HG03108 (cell line): ENCODE data around the gene HOTAIR.

Experiments
- ATAC-seq: cut with Tn5 transposase; IDR thresholded peaks from one replicate; pipeline ENCODE4 v1.9.1; 2021; ENCODE audit warnings: moderate library complexity; ENCODE audit not compliant: unreplicated experiment

Gene HOTAIR

DNA sequence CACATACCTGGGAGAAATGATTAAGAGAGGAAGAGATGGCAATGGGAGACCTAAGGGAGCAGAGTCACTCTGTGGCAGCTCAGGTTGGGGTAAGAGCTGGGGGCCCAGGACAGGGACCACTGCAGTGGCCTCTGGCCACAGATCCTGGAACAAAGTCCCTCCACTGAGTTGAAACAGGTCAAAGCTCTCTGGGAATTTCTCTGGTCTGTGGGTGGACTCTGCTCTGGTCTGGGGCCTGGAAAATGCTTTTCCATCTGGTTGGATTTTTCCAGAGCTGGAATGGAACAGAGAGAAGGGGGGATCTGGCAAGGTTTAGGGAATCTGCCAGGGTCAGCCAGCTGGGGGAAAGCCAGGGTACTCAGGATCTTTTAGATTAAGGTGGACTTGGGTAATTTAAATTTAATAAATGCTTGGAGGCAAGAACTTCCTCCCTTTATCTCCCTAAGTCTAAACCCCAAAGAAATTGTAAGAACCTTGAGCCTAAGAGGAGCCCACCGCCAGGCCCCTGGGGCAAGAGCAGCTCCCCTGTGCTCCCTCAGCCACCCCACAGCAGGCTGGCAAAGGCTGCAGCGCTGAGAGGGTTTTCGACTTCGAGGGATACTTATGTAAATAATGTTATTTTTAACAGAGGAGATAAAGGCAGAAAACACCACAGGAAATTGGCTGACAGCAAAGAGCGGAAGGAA lies 13.9 kb upstream of the HOTAIR start:
- ATAC-seq = no peak

DNA sequence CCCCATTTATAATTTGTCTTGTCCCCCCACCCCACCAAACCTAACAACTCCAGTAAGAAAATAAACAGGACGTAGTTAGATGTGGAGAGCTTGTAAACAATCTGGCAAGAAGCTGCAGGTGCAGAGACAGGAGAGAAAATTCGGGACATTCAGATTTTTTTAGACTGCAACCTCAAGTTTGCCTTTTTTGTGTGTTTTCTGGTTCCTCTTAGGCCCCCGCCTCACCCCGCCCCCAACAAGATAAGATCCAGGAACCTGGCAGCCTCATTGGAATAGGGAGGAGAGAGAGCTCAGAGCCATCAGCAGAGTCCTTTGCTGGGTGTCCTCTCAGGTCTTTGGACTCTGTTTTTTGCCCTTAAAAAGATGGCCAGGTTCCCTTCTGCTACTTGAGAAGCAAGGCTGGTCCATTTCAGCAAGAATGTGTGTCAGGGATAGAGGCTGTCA lies 13.1 kb upstream of the HOTAIR start:
- no peak for ATAC-seq

DNA sequence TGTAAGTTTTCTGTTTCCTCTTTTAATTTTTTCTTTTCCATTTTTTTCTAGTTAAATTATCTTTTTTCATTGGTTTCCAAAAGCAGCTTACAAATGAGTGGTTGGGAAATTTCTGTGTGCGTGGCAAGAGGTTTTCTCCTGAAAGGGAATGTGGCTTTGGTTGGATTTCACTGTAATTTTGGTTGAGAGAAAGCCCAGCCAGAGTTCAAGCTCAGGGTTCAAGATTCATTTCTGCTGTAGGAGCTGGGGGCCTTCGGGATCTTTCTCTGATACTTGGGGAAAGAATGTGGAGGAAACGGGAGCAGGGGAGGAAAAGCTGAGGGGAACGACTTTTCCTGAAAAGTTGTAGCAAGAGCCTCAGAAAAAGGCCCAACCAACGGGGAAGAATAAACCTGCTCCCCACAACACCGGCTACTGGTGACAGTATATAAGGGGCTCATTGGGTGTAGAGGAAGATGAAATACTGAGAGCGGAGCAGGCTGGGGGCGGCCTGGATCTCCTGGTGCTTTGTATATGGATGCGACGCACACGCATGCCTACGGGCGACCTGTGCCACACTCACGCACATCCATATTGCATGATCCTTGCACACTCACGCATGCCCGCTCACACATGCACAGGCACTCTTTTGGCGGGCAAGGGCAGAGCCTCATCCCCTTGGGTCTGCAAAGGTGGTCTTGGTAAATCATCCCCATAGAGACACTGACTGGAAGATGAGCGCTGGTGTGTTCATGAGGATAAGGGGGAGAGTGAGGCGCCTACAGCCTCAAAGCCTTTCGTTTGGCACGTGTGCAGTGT lies 12.1 kb upstream of the HOTAIR start:
- no peak for ATAC-seq

DNA sequence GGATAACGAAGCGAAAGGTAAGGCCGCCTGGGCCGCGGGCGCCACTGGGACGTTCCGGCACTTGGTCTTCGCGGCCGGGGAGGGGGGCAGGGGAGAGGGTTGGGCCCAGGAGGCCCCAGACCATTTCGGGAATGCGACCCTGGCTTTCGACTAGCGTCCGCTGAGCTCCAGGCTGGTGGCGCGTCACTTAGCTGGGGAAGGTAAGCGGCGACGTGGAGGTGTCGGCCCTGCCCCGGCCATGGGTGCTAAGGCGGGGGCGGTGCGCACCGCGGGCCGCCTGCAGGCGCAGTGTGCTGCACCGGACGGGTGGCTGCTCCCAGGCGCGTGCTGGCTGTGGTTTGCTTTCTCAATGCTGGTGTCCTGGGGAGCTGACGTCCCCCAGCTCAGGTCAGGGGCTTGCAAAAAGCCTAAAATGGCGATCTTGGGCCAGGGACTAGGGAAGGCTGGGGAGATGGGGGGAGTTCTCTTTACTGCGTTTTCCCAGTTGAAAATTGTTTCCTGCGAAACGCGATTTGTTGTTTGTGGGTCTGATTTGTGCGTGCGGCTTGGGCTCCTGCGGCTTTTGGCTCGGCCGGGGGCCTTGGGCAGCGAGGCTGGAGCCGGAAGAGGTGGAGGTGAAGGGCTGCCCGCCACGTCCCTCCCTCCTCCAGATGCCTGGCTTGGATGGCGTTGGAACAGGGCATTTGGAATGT lies 11.4 kb upstream of the HOTAIR start:
- ATAC-seq = no peak

DNA sequence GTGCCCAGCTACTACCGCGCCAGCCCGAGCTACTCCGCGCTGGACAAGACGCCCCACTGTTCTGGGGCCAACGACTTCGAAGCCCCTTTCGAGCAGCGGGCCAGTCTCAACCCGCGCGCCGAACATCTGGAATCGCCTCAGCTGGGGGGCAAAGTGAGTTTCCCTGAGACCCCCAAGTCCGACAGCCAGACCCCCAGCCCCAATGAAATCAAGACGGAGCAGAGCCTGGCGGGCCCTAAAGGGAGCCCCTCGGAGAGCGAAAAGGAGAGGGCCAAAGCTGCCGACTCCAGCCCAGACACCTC lies 10.9 kb upstream of the HOTAIR start:
- no peak for ATAC-seq

DNA sequence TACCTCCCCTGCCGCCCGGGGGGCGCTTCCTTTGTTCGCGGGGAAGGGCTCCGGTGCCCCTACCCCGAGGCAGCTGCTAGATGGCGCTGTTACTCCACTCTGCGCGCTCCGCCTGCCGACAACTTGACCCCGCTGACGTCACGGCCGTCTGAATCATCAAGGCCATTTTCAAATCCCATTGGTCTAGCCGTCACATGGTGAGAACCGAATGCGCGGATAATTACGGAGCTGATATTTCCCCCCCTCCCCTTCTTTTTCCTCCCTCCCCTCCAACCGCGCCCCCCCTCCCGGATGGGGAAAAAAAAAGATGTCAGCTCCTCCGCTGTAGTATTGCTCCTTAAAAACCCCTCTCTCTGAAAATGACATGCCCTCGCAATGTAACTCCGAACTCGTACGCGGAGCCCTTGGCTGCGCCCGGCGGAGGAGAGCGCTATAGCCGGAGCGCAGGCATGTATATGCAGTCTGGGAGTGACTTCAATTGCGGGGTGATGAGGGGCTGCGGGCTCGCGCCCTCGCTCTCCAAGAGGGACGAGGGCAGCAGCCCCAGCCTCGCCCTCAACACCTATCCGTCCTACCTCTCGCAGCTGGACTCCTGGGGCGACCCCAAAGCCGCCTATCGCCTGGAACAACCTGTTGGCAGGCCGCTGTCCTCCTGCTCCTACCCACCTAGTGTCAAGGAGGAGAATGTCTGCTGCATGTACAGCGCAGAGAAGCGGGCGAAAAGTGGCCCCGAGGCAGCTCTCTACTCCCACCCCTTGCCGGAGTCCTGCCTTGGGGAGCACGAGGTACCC lies 10.3 kb upstream of the HOTAIR start, which contains the start of gene HOXC10:
TSS of gene HOXC10 (plus strand) at position 246 of the 791 bp plus-strand sequence. CDS start at position 360, 114 bp downstream.
- ATAC-seq = no peak

DNA sequence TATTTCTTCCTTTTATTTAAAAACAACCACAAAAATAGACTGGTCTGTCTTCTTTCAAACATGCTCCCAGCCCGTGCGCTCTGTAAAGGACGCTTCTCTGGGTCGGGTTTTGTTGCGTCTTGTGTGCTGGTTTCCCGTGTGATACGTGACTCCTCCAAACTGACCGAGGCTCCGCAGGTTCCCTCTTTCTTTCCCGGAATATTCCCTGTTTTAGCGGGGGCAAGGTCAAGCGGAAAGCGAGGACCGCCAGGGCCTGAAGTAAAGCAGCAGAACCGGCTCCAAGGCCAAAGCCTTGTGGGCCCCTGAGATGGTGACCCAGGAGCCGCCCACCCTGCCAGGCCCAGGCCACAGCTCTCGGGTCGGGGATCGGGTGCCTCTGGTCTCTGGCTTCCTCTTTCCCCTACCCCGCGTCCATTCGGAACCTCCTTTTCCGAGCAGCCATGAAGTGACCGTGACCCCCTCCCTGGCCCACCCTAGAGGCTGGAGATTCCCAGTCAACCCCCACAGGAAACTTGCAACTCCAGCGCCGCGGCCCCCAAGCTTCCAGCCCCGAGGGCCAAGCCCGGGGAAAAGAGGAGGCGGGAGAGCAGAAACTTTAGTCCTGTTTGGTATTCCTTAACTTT lies 9.3 kb upstream of the HOTAIR start:
- ATAC-seq = no peak

DNA sequence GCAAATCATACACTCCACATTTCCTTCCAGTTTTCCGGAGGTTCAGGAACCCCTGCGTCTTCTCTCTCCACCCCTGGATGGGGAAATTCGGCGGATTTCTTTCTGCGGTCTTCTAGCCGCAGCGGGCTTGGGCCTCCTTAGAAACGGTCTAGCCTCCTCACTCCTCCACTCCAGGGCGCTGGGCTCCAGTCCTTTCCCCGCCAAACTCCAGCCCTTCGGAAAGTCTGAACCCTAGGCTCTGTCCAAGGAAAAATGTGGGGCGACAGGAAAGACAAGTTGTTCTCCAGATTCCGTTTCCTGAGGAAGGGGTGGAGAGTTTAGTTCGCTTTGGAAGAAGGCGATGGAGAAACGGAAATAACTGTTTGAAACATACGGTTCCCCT lies 8.8 kb upstream of the HOTAIR start:
- ATAC-seq = no peak

DNA sequence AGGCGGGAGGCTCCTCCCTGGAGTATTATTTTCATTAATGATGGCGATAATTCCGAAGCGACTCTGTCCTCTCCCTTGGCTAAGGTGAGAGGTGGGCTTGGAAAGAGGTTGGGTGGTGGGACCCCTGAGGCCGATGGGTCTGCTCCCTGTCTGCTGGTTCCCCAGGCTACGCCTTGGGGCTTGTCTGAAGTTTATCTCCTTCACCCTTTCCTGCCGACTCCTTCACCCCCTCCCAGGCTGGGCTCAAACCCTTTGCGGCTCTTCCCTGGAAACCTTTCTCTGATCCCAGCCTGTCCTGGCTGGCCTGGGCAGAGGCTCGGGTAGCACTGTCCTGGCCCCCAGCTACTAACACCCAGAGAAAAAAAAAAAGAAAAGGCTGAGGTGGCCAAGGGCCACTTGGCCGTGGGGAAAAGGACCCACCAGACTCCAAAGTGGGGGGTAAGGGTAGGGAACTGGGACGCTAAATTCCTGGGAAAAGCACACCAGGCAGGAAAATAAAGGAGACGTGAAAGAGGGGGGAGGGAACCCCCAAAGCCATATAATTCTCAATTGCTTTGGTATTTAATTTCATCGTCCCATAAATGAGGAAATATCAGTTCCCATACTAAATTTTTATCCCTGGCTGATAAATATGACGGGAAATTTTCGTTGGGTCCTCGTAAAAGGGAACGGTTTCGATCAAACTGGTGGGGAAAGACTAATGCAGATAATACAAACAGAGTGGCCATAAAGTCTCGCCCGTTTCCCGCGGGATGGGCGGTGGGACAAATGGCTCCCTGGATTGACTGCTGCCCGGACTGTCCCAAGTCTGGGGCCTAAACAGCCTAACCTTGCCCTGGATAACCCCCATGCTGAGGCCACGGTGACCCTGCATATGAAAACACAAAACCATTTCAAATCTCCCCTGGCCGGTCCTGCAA lies 8.2 kb upstream of the HOTAIR start:
- no peak for ATAC-seq

DNA sequence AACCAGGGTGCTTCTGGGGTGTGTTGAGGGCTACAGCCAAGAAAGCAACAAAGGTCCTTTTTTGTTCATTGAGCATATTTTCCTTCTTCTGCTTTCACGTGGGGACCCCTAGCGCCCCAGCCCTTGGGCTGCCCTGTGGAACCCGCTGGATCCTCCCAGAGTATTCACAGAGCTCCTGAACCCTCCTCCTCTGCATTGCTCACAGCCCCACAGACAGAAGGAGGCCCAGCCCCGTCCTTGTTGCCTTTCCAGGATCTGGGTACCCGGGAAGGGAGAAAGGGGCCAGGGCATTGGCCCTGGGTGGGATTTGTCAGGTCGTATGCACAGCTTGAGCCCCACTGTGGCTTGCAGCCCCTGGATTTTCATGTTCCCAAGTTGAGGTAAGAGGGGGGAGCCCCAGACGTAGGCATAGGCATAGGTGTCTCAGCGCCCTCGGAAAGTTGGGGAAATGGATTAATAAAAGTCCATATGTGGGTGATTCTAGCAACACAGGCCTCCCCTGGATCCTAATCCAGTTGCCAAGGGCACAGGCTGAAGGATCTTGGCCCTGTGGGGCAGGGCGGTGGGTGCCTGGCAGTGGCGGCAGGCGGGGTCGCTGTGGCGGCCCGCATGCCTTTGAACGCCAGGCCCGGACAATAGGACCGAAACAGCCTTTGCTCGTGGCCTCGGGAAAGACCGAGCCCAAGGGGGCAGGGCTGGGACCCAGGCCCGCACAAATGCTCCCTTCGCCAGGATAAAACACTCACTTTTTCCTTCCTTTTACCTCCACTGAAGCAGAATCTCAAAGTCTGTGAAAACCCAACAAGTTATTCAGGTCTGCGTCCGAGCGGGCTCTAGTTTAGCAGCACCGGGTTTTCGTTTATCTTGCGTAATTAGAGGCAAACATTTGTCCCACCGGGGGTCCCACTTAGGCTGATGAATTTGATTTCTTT lies 7.1 kb upstream of the HOTAIR start:
- ATAC-seq = no peak

DNA sequence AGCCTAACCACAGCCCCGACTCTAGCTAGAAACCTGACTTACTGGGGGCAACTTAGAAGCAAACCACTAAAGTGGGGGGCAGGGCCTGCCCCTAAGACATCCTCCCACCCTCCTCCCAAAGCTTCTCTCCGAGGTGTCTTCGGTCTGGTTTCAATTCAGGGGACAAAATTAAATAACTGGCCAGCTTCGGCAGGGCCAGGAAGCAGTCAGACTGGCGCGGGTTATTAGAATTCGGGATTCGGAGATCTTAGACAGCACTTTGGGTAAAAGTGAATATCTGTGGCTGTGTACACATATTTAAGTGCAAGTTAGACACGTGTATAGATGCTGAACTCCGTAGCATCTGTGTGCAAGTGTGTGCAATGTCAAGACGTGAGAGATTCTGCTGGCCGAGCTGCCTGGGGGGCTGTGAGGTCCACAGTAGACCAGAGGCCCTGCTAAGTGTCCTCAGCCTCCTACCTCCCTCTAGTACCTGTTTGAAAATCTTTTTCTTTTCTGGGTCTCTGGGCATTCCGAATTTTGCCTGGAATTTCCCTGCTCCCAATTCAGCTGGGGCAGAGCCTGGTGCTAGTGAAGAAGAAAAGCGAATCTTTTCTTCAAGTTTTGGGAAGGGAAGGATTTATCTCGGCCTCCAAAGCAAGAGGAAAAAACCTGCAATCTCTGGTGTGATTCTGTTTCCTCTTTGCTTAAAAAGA lies 6.2 kb upstream of the HOTAIR start:
- ATAC-seq = no peak

DNA sequence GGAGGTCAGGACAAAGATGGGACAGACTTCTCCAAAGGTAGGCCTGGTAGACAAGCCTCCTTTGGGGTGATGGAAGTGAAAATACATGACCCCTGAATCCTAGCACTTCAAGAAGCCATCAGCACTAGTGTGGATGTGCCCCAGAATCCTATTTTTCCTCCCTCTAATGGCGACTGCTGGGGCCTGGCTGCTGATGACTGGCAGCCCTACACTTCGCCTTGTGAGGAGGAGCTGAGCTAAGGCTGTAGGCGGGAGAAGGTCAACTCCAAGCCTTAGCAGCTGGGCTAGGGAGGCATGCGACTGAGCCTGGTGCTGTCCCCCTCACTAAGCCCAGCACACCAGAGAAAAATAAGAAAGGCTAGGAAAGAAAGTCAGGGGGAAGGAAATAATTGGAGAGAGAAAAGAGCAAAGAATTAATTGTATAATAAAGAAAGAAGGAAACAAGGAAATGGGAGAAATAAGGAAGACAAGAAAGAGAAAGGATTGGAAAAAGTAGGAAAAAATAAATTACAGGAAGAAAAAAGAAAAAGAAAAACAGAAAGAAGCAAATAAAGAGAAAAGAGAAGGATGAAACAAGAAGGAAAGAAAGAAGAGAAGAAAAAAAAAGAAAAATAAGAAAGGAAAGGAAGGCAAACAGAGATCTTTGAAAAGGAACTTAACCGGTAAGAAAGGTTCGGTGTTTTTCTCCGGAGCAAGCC lies 5.5 kb upstream of the HOTAIR start:
- ATAC-seq = no peak

DNA sequence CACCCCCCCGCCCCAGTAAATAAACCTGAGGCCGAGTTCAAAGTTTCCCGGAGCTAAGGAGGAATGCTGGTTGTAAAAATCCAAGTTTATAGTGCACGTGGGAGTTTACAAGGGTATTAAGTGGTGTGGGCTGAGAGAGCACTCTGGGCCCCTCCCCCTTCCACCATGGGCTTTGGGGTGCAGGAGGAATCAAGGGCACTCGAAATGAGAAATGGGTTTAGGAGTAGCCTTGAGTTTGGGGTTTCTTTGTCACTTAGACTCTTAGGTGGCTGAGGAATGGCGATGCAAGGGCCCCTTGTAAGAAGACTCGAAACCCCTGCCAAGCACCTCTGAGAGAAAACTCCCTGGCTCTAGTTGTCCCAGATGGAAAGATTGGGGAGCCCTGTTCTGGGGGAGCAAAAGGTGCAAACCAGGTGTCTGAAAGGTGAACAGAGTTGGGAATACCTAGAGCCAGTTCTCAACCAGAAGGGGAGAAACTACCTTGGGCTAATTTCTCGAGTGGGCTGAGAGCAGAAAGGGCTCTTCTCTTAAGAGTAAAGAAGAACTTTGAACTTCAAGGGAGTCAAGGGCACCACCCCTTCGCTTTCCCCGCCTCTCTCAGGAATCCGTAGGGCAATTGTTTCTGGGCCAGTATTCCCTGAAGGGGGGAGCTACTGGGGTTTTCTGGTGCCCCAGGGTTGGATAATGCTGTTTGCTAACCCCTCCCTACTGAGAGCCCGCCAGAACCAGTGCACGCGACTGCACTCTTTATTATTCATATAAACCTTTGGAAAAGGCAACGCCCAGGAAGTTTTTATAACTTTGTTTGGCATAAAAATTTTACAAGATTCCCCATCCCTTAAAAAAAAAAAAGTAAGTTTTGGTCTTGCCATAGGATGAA lies 4.0 kb upstream of the HOTAIR start:
- ATAC-seq = no peak

DNA sequence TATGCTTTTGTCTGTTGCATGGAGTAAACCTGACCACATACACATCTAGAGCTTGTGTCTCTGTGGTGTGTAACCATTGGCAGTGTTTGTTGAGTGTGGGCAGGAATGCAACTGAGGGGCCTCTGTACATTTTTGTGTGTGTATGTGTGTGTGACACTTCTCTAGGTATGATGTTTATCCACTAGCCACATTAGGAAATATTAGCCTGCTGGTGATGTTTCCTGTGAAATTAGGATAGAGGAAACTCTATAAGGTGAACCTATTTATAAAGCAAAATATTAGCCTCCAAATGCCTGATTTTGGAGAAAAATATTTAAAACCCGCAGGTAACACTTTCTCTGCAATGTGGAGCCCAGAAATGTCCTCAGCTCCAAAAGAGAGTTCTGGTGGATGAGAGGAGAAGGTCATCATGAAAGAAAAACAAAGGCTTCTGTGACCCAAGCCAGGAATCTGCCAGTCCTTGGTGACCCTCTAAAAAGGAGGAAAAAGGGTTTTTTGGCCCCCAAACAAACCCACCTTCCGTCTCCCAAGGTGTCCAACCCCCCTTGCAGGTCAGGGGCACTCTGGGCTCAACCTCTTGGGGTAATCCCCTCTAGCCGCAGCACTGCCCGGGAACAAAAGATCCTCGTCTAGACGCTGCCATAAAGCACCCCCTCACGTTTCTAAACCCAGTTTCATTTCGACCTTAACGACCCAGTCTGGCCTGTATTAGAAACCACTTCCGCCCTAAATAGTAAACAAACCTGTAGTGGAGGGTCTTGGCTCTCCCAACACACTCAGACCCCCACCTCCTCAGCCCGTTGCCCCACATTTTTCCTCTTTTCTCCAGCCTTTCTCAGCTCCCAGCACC lies 3.1 kb upstream of the HOTAIR start:
- no peak for ATAC-seq

DNA sequence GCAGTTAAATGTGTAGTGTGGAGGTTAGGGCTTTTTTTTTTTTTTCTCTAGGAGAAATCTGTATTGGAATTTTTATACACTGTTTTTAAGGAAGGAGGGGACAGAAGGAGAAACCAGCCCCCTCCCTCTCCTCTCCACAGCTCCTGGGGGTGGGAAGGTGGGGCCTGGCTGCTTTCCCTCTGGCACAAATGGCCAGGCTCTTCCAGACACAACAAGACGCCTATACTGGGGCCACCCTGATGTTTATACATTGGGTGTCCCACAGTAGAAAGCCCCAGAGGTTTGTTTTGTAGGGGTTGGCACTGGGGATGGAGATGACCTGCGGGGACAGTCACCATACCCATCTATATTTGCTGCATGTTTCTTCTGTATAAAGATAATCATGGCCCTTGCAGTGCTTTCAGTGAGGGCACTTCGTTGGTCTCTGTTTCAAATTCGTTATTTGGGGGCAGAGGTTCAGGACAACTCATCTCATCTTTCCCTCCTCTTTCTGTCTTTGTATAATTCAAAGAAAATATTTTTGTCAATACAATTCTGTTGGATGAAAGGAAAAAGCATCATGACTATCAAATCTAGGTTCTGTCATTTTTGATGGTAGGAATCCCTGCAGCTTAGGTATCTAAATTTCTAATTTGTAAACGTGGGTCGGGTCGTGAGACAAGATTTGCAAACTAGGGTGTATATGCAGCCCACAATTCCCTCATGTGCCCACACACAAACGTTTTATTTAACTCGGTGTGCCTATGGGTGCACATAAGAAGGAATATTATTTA lies 2.3 kb upstream of the HOTAIR start:
- no peak for ATAC-seq
